ENCODE data around the gene HIVEP1. TPM values are rescaled to one million over a fixed set of nuclear protein-coding genes. Genes with fewer than 3 reads are reported as not detected.

The HIVEP1 gene
- total and polyA plus RNA-seq, 2 of the 13 experiments (the other 11 are each of a cell fraction or from before 2014, with no cell fraction given), result 7.4 to 9.9 TPM

DNA sequence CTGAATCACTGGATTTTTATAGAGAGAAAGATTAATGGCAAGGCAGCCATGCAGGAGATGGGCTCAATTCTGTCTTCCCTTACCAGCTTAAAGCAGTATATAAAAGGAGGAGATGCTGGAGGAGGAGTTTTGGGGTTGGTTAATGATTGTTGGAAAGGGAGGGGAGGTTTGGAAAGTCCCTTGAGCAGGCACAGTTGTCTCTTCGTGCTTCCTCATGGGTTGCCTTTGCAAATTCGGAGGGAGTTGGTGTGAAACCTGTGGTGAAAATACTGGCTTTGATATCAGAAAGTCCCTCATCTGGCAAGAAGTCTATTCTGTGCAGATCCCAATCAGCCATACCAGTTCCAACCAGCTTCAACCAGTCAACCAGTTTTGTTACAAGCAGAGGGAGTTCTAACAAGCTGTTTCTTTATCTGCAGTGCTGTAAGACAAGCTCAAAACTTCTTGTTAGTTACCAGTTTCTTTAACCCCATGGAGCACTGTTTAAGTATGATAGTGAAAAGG is 107.0 kb downstream of the HIVEP1 start:
- H4K20me1 ChIP-seq (ENCODE audit: insufficient read depth, low read length), result 0 out of 2 replicates have a peak, but pooled peaks cover 2% of the 10 kb centered on the region
- no peaks in the 10 kb centered on the region for H3K9me3 ChIP-seq (ENCODE audit: low read length)
- FAIRE-seq (peak; percentile 44), DNase-seq (ENCODE audit: low spot score) (no peak), ATAC-seq (no peak)
- no TSS peak for BruUV-seq (replicated peaks)
- no peak overlapping the region for H3K27ac ChIP-seq (ENCODE audit: extremely low read length, insufficient read depth, low read length)
- H3K27me3 ChIP-seq (ENCODE audit: control insufficient read depth in 1 of 2, insufficient read depth in 2 of 2, low read length in 2 of 2), result no peaks in the 10 kb centered on the region
- H3K79me2 ChIP-seq (ENCODE audit: insufficient read depth, low read length), result no peaks in the 10 kb centered on the region
- H3K4me3 ChIP-seq (replicated peaks in 1 of 3; ENCODE audit: insufficient read depth in 1 of 3, low read depth in 2 of 3, low read length in 3 of 3), result no peak overlapping the region
- intact Hi-C loops (cut with micrococcal nuclease; ENCODE audit: unreplicated experiment) (no loop called here), in situ Hi-C loops (cut with HindIII; ENCODE audit: extremely low pct_ligation_motif_present, low pct_unique_long_range_greater_than_20kb) (no loop called here)
- no peak overlapping the region for H2AFZ ChIP-seq (ENCODE audit: low read length)
- peaks cover 11 to 31% of the 10 kb centered on the region in 2 experiments for H3K36me3 ChIP-seq (replicated peaks in 1 of 2; ENCODE audit: control insufficient read depth in 1 of 2, insufficient read depth in 2 of 2, low read length in 2 of 2)
- ChIA-PET POLR2A (no interaction called here), CTCF (ENCODE audit: low intra/inter-chr PET ratio, low total read pairs) (no interaction called here)
- no peak for TF ChIP-seq ZNF556 (CRISPR knock-in tag; IDR thresholded peaks at IDR 0.05; ENCODE audit: borderline replicate concordance)
- no peak for TF ChIP-seq PPARG (CRISPR knock-in tag; conservative IDR thresholded peaks at IDR 0.05)
- no peak for TF ChIP-seq FOXA1 (IDR thresholded peaks at IDR 0.05)
- no peak for TF ChIP-seq FOXA1 (CRISPR knock-in tag; IDR thresholded peaks at IDR 0.05)
- TF ChIP-seq ZKSCAN8 (CRISPR knock-in tag; IDR thresholded peaks at IDR 0.05; ENCODE audit: borderline replicate concordance), result no peak
- TF ChIP-seq ZNF34 (CRISPR knock-in tag; IDR thresholded peaks at IDR 0.05; ENCODE audit: borderline replicate concordance), result no peak
- no peak for TF ChIP-seq ZNF530 (CRISPR knock-in tag; IDR thresholded peaks at IDR 0.05; ENCODE audit: low read depth)
- TF ChIP-seq KLF6 (CRISPR knock-in tag; IDR thresholded peaks at IDR 0.05), result no peak
- no peak for TF ChIP-seq ZNF629 (CRISPR knock-in tag; conservative IDR thresholded peaks at IDR 0.05)
- no peak for TF ChIP-seq KDM5A (IDR thresholded peaks at IDR 0.05; ENCODE audit: borderline replicate concordance, low read length)
- TF ChIP-seq, protein P1, sequence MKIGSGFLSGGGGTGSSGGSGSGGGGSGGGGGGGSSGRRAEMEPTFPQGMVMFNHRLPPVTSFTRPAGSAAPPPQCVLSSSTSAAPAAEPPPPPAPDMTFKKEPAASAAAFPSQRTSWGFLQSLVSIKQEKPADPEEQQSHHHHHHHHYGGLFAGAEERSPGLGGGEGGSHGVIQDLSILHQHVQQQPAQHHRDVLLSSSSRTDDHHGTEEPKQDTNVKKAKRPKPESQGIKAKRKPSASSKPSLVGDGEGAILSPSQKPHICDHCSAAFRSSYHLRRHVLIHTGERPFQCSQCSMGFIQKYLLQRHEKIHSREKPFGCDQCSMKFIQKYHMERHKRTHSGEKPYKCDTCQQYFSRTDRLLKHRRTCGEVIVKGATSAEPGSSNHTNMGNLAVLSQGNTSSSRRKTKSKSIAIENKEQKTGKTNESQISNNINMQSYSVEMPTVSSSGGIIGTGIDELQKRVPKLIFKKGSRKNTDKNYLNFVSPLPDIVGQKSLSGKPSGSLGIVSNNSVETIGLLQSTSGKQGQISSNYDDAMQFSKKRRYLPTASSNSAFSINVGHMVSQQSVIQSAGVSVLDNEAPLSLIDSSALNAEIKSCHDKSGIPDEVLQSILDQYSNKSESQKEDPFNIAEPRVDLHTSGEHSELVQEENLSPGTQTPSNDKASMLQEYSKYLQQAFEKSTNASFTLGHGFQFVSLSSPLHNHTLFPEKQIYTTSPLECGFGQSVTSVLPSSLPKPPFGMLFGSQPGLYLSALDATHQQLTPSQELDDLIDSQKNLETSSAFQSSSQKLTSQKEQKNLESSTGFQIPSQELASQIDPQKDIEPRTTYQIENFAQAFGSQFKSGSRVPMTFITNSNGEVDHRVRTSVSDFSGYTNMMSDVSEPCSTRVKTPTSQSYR (CRISPR knock-in tag; IDR thresholded peaks at IDR 0.05; ENCODE audit: borderline replicate concordance), result no peak
- no peak for TF ChIP-seq ZBTB1 (CRISPR knock-in tag; IDR thresholded peaks at IDR 0.05; ENCODE audit: borderline replicate concordance)
- TF ChIP-seq PHF5A (CRISPR knock-in tag; IDR thresholded peaks at IDR 0.05; ENCODE audit: low read depth, unreplicated experiment), result no peak
- no peak overlapping the region for H3K4me2 ChIP-seq (ENCODE audit: low read depth, low read length)
- H3K9ac ChIP-seq (ENCODE audit: insufficient read depth, low read depth, low read length), result no peak overlapping the region
- WGBS (ENCODE audit: low lambda C conversion rate), result 82% methylated on average over 2 of the region's 2 CpGs
- no peaks in the 10 kb centered on the region for H3K4me1 ChIP-seq (ENCODE audit: insufficient read depth, low read length)

Measured in HepG2 (cell line).